Muscle layer of duodenum (tissue), 2 donors: Measurements from ENCODE around the gene BST1.

ENCODE experiments used
- H3K27ac ChIP-seq: one replicate; pipeline ENCODE4 v1.7.0; 2013; ENCODE audit warnings: mild to moderate bottlenecking, low read length
- H3K27me3 ChIP-seq: one replicate; pipeline ENCODE4 v1.7.0; 2013; ENCODE audit warnings: low read depth, mild to moderate bottlenecking, control low read depth, low read length
- H3K36me3 ChIP-seq, 2 donors: one replicate each; pipeline ENCODE4 v1.7.0; 2013; ENCODE audit warnings: low read length in 2 of 2, control low read depth in 1 of 2, mild to moderate bottlenecking in 1 of 2; ENCODE audit not compliant: insufficient read depth in 2 of 2, control insufficient read depth in 1 of 2
- H3K4me1 ChIP-seq, 2 donors: one replicate each; pipeline ENCODE4 v1.7.0; 2013; ENCODE audit warnings: low read length in 2 of 2, mild to moderate bottlenecking in 2 of 2, control low read depth in 1 of 2, moderate library complexity in 1 of 2; ENCODE audit not compliant: insufficient read depth in 2 of 2, control insufficient read depth in 1 of 2
- H3K4me3 ChIP-seq, 2 donors: one replicate each; pipeline ENCODE4 v1.7.0; 2013; ENCODE audit warnings: low read length in 2 of 2, low read depth in 1 of 2, mild to moderate bottlenecking in 1 of 2
- H3K9me3 ChIP-seq, 2 donors: one replicate each; pipeline ENCODE4 v1.7.0; 2013; ENCODE audit warnings: low read length in 2 of 2, control low read depth in 1 of 2, mild to moderate bottlenecking in 1 of 2; ENCODE audit not compliant: control insufficient read depth in 1 of 2
- donor health status: healthy.

Gene BST1

DNA sequence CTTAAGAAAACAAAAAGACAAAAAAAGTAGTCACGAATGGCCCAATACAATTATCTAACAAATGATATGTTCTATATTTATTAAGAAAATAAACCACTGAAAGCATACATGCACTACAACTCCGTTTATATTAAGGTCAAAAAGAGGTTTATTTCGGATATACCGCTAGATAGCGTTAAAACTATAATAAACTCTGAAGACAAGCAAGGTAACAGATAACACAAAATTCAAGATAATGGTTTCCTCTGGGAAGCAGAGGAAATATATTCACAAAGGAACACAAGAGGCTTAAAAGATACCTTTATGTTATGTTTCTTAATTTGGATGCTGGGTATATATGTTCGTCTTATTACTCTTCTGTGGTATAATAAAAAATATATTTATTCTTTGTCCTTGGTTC is 26.0 kb upstream of the BST1 start:
- Histone ChIP-seq H3K27ac (no peak overlapping the region), H3K4me3 (no peak overlapping the region), H3K4me1 (peaks cover 0 to 5% of the 10 kb centered on the region in 2 donors), H3K36me3 (no peaks in the 10 kb centered on the region), H3K9me3 (no peaks in the 10 kb centered on the region), H3K27me3 (no peaks in the 10 kb centered on the region)

DNA sequence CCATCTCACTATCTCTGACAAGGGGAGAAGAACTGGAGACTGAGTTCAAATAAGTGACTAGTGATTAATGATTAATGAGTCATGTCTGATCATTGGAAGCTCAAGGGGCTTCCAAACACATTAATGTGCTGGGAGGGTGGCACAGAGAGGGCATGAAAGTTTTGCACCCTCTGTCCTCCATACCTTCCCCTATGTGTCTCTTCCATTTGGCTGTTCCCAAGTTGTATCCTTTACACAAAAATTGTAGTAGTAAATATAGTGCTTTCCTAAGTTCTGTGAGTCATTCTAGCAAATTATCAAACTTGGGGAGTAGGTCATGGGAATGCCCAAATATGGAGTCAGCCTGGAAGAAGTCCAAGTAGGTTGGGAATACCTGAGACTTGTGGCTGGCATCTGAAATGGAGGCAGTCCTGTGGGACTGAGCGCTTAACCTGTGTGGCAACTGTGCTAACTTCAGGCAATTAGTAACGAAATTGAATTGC is 25.3 kb upstream of the BST1 start:
- Histone ChIP-seq H3K36me3 (no peaks in the 10 kb centered on the region), H3K27me3 (no peaks in the 10 kb centered on the region), H3K4me3 (no peak overlapping the region), H3K27ac (no peak overlapping the region), H3K4me1 (peaks cover 1 to 6% of the 10 kb centered on the region in 2 donors), H3K9me3 (no peaks in the 10 kb centered on the region)

DNA sequence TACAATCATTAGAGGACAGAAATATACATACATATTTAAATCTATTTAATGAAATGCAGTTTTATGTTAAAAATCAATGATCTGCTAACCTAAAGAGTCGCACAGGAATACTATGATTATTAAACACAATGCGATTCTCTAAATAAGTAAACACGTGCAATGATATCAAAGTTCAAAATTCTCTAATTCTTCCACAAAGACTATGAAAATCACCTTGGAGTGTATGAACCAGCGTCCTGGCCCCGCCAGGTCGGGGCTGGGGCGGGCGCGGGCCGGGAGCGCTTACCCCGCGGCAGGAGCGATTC is 21.8 kb upstream of the BST1 start:
- Histone ChIP-seq H3K9me3 (no peaks in the 10 kb centered on the region), H3K4me3 (peak overlapping the region; percentile 73 to 98), H3K27ac (no peak overlapping the region), H3K36me3 (no peaks in the 10 kb centered on the region), H3K4me1 (peaks cover 4 to 24% of the 10 kb centered on the region in 2 donors), H3K27me3 (no peaks in the 10 kb centered on the region)

DNA sequence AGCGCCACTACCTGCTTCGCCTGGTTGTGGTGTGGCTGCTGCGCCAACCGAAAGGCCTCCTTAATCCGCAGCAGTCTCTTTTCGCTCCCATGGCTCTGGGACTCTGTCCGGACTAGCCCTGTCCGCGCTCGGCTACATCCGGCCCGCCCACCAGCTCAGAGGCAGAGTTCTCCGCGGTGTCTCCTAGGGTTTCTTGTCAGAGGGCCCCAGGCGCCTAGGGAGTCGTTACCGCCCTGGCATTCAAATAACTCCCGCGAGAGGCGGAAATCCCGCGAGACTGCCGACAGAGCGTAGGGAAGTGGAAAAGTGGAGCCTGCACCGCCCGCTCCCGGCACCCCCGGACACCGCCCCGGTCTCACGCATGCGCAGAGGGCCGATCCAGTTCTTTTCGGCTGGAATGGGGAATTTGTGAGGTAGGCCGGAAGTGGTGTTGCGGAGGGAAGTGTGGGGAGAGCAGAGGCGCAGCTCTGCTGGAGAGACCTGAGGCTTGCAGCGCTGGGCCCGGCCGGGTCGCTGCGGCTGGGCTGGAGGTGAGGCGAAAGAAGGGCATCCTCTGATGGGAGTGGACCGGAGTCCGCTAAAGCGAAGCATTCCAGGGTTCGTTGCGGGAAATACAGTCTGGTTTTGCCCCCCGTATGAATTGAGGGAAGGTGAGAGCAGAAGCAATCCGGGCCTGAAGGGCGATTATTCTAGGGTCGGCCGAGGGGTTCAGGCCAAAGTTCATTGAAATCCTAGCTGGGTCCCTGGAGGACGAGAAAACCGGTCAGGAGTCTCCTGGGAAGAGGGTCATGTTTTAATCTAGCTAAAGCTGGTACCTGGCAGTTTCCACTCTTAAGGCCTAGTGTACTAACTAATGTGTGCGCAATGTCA is 21.3 kb upstream of the BST1 start, which contains the start of gene FAM200B:
TSS of gene FAM200B (plus strand) at position 456 of the 870 bp plus-strand sequence. CDS start 5,151 bp downstream, outside the sequence.
- no peaks in the 10 kb centered on the region for H3K27me3 ChIP-seq
- H3K27ac ChIP-seq = peak within 1 kb of the TSS; percentile 98
- H3K9me3 ChIP-seq = no peaks in the 10 kb centered on the region
- H3K4me3 ChIP-seq = peak within 1 kb of the TSS; percentile 73 to 98
- no peaks in the 10 kb centered on the region for H3K36me3 ChIP-seq
- peaks cover 4 to 24% of the 10 kb centered on the region in 2 donors for H3K4me1 ChIP-seq

DNA sequence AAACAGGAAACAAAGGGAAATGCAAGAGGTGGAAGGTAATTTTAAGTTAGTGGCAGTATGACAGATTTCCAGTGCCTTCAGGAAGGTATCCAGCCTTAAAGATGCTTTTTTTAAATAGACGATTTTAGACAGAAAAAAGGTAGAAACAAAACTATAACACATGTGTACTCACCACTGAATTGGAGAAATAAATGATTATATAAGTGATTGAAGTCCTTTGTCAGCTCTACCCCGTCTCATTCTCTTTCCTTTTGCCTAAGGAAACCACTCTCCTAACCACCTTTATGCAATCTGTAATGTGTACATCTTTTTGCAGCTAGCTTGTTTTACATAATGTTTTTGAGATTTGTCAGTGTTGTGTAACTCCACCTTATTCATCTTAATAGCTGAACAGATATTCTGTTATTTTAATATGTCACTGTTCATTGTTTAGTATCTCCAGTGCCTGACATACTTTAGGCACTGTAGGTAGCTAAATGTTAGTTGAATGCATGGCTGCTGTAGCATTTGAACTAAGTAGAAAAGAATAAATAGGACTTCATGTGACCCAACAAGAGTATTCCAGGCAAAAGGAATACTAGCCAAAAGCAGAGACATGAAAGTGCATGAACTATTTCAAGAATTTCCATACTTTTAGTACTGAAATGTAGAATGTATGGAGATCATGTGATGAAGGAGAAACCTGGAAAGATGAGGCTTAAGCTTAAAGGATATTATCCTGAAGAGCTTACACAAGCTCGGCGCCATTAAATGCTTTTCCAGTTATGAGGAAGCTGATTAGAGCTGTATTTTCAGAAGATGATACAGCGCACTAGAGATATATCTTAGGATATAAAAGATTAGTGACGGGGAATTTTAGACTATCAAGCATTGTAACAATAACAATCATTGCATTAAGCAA is 20.4 kb upstream of the BST1 start:
- Histone ChIP-seq H3K27me3 (no peaks in the 10 kb centered on the region), H3K9me3 (no peaks in the 10 kb centered on the region), H3K36me3 (peaks cover 0 to 6% of the 10 kb centered on the region in 2 donors), H3K27ac (peak overlapping the region; percentile 98), H3K4me1 (peaks cover 4 to 24% of the 10 kb centered on the region in 2 donors), H3K4me3 (peak overlapping the region; percentile 73 to 98)

DNA sequence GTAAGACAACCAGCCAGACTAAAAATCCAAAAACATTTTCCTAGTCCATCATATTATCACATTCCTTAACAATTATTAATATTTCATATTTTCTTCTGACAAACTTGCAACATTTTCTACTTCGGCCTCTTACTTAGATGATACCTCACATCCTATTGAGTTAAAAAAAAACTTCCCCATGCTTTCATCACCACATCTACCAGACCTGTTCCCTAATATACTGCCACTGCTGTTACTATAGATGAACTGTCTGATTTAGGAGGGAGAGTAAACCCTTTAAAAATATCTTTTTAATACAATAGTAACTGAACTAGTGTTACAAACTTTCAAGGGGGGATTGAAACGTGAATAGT is 19.7 kb upstream of the BST1 start:
- Histone ChIP-seq H3K36me3 (peaks cover 0 to 11% of the 10 kb centered on the region in 2 donors), H3K4me1 (peaks cover 4 to 24% of the 10 kb centered on the region in 2 donors), H3K9me3 (no peaks in the 10 kb centered on the region), H3K27me3 (no peaks in the 10 kb centered on the region), H3K4me3 (peak overlapping the region; percentile 73 to 98), H3K27ac (peak overlapping the region; percentile 98)

DNA sequence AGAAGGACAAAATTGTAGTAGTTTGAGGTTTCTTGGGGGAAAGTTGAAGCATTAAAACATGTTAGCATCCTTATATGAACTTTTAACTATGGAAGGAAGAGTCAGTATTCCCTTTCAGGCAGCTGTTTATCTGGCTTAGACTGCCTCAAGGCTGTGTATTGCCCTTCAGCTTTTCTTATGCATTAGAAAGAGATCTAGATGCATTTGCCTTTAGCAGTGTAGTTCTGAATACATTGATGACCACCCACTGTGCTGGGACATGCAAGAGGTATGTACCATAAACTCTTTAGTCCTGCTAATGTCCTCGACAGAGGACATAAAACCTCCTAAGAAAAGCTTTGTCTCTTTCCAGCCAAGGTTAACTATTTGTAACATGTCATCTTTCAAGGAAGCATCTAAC is 18.4 kb upstream of the BST1 start:
- Histone ChIP-seq H3K27me3 (no peaks in the 10 kb centered on the region), H3K27ac (no peak overlapping the region), H3K4me3 (no peak overlapping the region), H3K9me3 (no peaks in the 10 kb centered on the region), H3K36me3 (peaks cover 0 to 11% of the 10 kb centered on the region in 2 donors), H3K4me1 (peaks cover 4 to 24% of the 10 kb centered on the region in 2 donors)

DNA sequence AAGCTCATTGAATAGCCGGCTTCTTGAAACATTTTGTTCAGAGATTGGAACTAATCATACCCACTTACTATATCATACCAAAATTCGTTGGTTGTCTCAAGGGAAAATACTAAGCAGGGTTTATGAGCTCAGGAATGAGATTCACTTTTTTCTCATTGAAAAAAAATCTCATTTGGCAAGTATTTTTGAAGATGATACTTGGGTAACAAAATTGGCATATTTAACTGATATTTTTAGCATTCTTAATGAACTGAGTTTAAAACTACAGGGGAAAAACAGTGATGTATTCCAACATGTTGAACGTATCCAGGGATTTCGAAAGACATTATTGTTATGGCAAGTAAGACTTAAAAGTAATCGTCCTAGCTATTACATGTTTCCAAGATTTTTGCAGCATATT is 14.8 kb upstream of the BST1 start:
- peaks cover 0 to 11% of the 10 kb centered on the region in 2 donors for H3K36me3 ChIP-seq
- no peak overlapping the region for H3K4me3 ChIP-seq
- no peaks in the 10 kb centered on the region for H3K27me3 ChIP-seq
- H3K9me3 ChIP-seq = no peaks in the 10 kb centered on the region
- no peak overlapping the region for H3K27ac ChIP-seq
- peaks cover 0 to 18% of the 10 kb centered on the region in 2 donors for H3K4me1 ChIP-seq

DNA sequence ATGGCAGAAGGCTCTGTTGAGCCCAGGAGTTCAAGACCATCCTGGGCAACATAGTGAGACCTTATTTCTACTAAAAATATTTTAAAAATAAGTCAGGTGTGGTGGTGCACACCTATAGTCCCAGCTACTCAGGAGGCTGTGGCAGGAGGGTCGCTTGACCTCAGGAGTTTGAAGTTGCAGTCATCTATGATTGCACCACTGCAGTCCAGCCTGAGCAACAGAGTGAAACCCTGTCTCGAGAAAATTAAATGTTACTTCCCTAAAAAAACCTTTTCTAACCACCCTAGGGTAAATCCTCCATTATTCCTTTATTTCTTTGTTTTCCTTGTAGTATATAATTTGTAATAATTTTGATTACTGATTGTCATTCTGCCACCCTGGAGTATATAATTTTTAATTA is 13.3 kb upstream of the BST1 start:
- Histone ChIP-seq H3K4me1 (peaks cover 0 to 5% of the 10 kb centered on the region in 2 donors), H3K9me3 (no peaks in the 10 kb centered on the region), H3K36me3 (peaks cover 0 to 11% of the 10 kb centered on the region in 2 donors), H3K4me3 (no peak overlapping the region), H3K27ac (no peak overlapping the region), H3K27me3 (no peaks in the 10 kb centered on the region)

DNA sequence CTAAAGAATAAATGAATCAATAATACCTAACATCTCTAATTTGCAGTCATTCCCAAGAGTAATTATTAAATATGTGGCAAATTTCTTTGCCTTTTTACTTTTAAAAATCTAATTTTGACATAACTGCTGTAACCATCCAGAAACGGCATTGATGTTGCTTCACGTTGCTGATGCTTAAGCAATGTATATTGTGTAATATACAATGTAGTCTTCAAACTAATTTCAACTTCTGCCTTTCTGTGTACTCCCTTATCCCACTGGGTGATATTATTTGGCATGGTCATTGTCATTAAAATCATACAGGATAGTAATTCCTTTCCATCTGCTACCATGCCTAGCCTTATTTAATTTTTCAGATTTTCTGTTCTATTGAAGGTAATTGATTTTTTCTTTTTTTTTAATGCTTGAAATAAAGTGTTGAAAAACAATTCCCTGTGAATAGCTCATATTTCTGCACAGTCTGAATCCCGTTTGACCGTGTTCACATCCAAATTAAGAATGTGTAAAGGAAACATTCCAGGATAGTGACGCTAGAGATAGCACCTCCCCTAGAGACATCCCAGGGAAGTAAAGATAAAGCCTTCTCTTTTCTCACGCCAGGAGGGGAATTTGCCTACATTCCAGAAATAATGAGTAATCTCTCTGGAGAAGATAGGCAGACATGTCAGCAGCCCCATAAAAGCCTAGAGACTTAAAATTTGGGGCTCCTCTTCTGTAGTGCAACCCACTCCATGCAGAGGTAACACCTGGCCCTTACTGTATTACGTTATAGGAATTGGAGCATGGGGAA is 12.7 kb upstream of the BST1 start:
- H3K27me3 ChIP-seq = no peaks in the 10 kb centered on the region
- peaks cover 0 to 11% of the 10 kb centered on the region in 2 donors for H3K36me3 ChIP-seq
- H3K27ac ChIP-seq = no peak overlapping the region
- no peaks in the 10 kb centered on the region for H3K9me3 ChIP-seq
- H3K4me1 ChIP-seq = peaks cover 0 to 5% of the 10 kb centered on the region in 2 donors
- no peak overlapping the region for H3K4me3 ChIP-seq
